GM19463 (cell line): Measurements from ENCODE around the gene ZNF343.
"Not testable (repeated sequence)": the region's sequence is repeated elsewhere in the genome, so short reads cannot be mapped to it uniquely, and the experiment has no call there.

Experiments
- ATAC-seq: cut with Tn5 transposase; IDR thresholded peaks from one replicate; pipeline ENCODE4 v1.9.1; 2021; ENCODE audit warnings: mild to moderate bottlenecking, moderate library complexity; ENCODE audit not compliant: unreplicated experiment

The ZNF343 gene

GRCh38 chr20:2508631-2509467 lies at the start of gene ZNF343:
Gene ZNF343 (minus strand): TSS chr20:2508915. CDS start chr20:2493895, 15,020 bp downstream.
- ATAC-seq: peak; percentile 93

DNA sequence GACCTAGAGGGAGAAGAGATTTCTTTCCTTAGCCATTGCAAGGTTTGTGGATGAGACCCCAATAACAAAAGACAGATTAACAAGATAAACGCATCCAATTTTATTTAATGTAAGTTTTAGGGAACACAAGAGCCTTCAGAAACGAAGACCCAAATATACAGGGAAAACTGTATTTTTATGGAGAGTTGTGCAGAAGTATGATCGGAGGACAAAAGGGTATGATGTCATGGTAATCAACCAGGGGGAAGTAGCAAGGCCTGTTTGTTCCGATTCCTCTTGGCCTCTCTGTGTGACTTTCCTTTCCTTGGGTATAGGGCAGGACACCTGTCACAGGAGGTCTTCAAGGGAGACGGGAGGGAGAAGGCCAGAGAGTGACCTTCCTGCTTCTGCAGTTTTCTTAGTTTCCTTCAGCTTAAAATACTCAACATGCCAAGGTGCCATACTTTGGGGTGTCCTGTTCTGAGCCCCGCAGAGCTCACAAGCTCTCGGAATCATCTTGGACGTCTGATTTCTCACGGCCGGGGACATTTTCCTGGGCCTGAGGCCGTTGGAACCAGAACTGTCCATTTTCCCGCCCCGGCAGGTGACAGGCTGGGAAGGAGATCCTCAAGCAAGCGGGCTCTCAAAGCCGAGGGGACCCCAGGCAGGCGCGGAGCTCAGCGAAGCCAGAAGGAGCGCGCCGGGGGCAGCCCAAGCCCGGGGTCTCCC lies 49.3 kb upstream of the ZNF343 start:
- no peak for ATAC-seq

GRCh38 chr20:2545594-2545993 lies 36.9 kb upstream of the ZNF343 start:
- ATAC-seq: no peak

DNA sequence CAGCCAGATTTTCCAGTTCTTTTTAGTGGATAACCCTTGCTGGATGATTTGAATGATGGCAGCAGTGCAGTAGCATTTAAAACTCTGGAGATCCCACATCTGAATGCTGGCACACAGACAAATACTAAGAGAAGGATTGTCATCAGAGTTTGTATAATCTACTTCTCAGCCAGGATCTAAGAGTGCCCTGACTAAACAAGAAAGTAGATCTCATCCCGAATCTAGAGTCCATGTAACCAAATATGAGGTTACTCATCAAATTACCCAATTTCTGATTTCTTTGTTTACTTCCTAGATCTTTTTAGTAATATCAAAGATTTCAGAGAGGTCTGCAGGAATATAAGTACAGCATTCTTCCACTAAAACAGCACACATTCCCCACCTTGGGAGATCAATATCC lies 35.5 kb upstream of the ZNF343 start:
- ATAC-seq: no peak

DNA sequence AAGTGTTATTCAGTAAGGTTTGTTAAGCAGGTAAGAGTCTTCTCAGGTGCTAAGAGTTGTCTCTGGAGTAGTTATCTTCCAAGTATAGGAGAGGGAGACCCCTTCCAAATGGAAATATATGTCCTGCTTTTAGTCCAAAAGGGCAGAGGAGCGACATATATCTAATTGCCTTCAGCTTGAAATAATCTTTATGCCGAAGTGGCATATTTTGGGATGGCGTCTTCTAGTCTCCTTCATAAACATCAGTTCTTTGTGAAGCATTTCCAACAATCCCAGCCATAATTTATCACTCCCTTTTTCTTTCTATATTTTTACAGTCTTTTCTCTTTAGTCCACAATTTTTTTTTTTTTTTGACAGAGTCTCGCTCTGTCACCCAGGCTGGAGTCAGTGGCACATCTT lies 33.6 kb upstream of the ZNF343 start:
- no peak for ATAC-seq

DNA sequence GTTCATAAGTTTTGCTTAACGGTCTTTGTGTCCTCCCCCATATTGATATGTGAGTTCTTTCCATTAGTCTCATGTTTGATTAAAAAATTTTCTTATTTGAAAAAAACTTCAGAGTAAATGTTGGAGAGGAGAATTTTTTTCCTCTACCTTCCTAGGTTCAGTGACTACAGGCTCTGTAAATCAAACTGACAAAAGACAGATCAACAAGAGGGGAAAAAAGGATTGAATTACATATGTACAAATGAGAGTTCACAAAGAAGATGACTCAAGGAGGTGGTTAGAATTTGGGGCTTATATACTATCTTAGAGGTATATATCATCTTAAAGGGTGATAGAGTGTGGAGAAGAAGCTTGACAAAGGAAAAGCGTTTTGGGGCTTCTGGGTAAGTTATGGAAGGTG lies 33.2 kb upstream of the ZNF343 start:
- no peak for ATAC-seq

- no peak for ATAC-seq
Observed at GRCh38 chr20:2538931-2539720, 30.4 kb upstream of the ZNF343 start.

DNA sequence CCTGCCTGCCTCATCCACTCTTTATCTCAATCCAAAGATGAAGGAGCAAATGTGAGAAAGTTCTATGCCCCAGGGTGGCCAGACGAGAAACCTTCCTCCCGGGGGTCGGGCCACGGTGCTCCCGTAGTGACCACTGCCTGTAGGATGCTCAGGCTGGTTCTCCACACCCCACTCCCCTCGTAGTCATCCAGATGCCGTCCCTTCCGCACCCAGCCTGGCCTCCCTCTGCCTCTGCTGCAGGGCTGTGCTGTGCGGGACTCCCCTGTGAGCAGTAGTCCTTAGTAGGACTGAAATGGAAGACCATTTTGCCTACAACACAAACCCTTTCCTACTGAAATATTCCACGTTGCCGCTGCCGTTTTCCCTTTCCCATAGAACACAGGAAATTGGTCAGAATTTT lies 29.6 kb upstream of the ZNF343 start:
- ATAC-seq: no peak

DNA sequence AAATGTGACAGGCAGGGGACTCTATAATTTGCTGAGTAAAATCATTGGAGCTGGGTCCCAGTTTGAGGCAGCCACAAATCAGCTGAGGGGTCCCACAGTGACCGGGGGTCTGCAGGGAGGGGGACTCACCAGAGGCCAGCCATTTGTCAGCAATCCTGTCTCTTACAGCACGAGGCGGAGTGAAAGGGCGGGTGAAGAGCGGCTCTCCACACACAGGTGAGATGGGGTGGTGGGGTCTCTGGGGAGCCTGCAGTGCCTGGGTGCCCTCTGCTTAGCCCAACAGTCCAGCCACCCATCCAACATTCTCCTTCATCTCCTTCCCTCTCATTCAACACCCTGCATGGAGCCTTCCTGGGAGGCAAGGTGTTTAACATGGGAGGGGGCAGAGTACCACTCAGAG lies 28.4 kb upstream of the ZNF343 start:
- ATAC-seq: no peak

DNA sequence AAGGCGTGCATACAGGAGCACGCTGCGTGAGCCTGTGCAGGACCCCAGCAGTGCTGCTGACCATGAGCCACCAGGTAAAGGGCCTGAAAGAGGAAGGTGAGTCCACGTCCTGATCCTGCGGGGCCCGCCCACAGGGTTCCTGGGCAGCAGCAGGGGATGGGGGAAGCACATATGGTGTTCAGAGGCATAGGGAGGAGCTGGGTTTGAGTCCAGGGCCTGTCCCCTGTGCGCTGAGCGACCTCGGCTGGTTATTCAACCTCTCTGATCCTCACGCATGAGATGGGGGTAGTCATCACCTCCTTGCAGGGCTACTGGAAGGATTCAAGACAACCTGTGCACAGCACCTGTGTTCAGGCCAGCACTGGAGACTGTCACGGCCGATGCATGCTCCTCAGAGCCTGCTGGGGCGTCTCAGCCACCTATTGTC lies 27.9 kb upstream of the ZNF343 start, which contains the start of gene TMC2:
TSS of gene TMC2 (plus strand) at position 14 of the 427 bp plus-strand sequence. CDS start at position 63, 49 bp downstream.
- ATAC-seq: no peak

GRCh38 chr20:2535711-2536559 lies 27.2 kb upstream of the ZNF343 start:
- ATAC-seq: no peak

GRCh38 chr20:2533118-2533517 lies 24.4 kb upstream of the ZNF343 start:
- no peak for ATAC-seq

GRCh38 chr20:2528671-2529271 lies 20.1 kb upstream of the ZNF343 start:
- no peak for ATAC-seq

GRCh38 chr20:2527762-2528161 lies 19.0 kb upstream of the ZNF343 start:
- ATAC-seq: no peak

DNA sequence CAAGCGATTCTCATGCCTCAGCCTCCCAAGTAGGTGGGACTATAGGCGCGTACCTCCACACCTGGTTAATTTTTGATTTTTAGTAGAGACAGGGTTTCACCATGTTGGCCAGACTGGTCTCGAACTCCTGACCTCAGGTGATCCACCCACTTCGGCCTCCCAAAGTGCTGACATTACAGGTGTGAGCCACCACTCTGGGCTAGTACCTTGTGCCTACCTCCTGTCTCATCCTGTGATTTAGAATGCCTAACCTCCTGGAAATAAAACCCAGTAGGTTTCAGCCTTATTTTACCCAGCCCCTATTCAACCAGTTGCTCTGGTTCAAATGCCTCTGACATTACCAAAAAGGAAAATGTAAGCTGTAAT lies 17.5 kb upstream of the ZNF343 start:
- not testable (repeated sequence) for ATAC-seq

DNA sequence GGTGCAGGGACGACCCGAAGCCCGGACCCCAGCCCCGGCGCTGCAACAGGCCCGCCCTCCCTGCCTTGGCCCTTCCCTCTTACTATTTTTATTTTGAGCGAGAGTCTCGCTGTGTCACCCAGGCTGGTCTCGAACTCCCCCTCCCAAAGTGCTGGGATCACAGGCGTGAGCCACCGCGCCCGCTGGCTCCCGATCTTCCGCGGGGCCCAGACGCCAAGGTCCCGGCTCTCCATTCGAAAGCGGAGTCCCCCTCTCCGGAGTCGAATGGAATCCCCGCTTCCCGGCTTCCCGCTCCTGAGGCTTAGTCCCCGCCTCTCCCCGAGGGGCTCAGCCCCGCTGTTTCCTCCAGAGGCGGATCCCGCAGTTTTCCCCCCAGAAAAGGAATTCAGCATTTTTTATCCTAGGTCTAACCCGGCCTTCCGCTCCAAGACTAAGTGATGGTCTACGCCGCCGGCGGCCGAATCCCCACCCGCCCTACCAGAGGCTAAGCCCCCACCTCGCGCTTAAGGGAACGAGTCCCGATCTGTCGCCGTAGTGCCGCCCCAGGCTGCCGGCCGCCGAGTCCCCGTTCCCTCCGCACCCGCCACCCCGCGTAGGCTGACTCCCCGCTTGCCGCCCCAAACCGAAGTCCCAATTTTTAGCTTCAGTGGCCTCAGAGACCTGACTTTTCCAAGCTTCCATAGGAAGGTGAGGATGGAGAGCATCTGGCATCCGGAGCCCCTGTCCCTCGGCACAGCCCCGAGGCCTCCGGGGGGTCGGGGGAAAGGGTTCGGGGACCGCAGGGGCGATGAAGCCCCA lies 16.2 kb upstream of the ZNF343 start:
- ATAC-seq: peak; percentile 48

DNA sequence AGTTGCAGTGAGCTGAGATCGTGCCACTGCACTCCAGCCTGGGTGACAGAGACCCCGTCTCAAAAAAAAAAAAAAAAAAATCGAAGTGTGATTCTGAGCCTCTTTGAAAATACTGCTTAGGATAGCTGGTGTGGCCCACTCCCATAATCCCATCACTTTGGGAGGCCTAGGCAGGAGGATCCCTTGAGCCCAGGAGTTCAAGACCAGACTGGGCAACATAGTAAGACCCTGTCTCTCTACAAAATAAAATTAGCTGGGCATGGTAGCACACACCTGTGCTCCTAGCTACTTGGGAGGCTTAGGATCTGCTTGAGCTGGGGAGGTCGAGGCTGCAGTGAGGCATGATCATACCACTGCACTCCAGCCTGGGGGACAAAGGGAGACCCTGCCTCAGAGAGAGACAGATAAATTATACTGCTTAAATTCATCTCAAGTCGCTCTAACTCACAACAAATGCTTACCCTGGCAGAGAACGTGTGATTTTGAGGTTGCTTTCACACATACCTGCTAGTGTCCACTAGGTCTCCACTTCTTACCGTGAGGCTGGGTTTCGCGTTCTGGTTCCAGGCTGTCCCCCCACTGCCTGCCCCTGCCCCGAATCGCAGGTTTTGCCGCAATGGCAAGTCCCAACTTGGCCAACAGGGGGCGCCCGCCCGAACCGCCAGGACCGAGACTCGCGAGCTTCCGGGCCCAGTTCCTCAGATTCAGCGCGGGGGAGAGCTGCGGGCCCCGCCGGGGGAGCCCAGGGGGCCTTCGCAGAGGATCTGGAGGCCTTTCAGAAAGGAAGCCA lies 15.4 kb upstream of the ZNF343 start:
- ATAC-seq: peak; percentile 68

DNA sequence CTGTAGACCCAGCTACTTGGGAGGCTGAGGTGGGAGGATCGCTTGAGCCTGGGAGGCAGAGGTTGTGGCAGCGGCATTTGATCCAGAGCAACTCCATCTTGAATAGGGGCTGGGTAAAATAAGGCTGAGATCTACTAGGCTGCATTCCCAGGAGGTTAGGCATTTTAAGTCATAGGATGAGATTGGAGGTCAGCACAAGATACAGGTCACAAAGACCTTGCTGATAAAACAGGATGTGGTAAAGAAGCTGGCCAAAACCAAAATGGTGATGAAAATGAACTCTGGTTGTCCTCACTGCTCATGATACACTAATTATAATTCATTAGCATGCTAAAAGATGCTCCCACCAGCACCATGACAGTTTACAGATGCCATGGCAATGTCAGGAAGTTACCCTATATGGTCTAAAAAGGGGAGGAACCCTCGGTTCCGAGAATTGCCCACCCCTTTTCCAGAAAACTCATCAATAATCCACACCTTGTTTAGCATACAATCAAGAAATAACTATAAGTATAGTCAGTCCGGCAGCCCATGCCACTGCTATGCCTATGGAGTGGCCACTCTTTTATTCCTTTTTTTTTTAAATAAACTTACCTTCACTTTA lies 14.2 kb upstream of the ZNF343 start:
- not testable (repeated sequence) for ATAC-seq
